ENCODE measurements around the gene MFAP4.

Gene MFAP4

DNA sequence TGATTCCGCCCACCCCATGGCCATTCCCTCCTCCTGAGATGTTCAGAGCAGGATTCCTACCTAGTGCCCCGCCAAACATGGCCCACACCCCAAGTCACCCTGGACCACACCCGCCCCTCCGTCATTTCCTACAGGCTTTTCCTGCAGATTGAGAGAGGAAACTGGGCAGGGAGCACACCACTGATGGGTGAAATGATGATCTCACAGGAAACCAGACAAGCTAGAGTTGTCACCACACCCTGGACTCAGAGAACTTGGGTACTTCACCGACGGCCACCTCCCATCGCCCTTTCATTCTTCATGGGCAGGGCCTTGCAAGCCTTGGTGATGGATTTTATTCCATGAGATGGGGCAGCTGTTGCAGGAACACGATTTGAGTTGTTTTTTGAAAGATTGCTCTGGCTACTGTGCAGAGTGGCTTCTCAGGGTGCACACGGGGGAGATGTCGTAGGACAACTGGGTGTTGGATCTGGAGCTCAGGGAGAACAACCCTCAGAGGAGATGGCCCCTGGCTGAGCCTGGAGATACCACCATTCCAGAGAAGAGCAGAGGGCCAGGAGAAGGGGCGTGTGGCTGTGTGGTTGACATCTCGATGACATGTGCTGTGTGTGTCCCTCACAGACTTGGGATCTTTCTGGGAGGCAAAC, 17.0 kb downstream of the MFAP4 start:
- TF ChIP-seq, protein P1, sequence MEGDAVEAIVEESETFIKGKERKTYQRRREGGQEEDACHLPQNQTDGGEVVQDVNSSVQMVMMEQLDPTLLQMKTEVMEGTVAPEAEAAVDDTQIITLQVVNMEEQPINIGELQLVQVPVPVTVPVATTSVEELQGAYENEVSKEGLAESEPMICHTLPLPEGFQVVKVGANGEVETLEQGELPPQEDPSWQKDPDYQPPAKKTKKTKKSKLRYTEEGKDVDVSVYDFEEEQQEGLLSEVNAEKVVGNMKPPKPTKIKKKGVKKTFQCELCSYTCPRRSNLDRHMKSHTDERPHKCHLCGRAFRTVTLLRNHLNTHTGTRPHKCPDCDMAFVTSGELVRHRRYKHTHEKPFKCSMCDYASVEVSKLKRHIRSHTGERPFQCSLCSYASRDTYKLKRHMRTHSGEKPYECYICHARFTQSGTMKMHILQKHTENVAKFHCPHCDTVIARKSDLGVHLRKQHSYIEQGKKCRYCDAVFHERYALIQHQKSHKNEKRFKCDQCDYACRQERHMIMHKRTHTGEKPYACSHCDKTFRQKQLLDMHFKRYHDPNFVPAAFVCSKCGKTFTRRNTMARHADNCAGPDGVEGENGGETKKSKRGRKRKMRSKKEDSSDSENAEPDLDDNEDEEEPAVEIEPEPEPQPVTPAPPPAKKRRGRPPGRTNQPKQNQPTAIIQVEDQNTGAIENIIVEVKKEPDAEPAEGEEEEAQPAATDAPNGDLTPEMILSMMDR (IDR thresholded peaks at IDR 0.05) = no peak
- peak; percentile 72 for DNase-seq (ENCODE audit: low spot score)
- Histone ChIP-seq H3K4me3 (no peak overlapping the region), H3K27ac (peak overlapping the region in 1 of 2 donors; percentile 29)

DNA sequence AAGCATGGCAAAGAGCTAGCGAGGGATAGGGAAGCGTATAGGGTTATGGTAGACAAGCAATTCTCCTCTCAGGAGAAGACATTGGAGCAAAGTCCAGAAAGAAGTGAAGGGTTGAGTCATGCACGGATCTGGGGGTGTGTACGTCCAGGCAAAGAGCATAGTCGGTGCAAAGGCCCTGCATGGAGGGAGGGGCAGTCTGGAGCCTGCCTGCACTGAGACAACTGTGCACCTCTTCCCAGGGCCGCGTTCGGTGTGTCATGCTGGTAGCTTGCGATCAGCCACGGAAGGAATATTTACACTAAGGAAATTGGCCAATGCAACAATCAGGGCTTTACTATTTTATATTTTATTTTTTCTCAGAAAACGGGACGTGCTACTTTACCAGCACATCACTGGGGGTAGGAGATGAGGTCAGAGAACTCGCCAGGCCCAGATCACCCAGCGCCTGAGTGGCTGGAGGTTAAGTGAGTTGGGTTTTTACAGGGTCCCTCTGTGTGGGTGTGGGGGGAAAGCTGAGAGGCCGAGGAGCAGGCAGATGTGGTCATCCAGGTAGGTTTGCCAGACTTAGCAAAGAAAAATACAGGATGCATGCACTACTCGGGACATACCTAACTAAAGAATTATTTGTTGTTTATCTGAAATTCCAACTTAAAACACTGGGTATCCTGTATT, 17.7 kb downstream of the MFAP4 start:
- H3K4me3 ChIP-seq = no peak overlapping the region
- peak overlapping the region in 1 of 2 donors; percentile 29 for H3K27ac ChIP-seq
- TF ChIP-seq, protein P1 (IDR thresholded peaks at IDR 0.05) = no peak
- DNase-seq (ENCODE audit: low spot score) = peak; percentile 65

DNA sequence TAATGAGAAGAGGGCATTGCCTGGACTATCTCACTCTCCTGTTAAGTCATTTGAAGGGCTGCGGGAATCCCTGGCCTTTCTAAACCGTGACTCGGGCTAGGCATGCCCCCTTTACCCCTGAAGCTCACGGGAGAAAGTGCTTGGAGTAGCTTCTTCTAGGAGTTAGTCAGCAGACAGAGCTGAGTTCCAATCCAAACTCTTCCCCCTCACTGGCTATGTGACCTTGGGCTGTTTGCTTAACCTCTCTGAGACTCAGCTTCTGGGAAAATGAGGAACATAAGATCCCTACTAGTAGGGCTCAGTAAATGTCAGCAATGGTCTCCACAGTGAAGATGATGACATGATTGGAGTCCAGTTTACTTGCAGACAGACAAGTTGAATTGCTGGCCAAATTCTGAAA, 18.8 kb downstream of the MFAP4 start:
- TF ChIP-seq, protein P1 (IDR thresholded peaks at IDR 0.05) = no peak
- H3K27ac ChIP-seq = peak overlapping the region in 1 of 2 donors; percentile 52
- no peak overlapping the region for H3K4me3 ChIP-seq
- DNase-seq (ENCODE audit: low spot score) = no peak

GRCh38 chr17:19366637-19366972, 20.4 kb downstream of the MFAP4 start:
- no peak for DNase-seq (ENCODE audit: low spot score)
- Histone ChIP-seq H3K27ac (no peak overlapping the region), H3K4me3 (no peak overlapping the region)
- TF ChIP-seq, protein P1 (IDR thresholded peaks at IDR 0.05) = no peak

DNA sequence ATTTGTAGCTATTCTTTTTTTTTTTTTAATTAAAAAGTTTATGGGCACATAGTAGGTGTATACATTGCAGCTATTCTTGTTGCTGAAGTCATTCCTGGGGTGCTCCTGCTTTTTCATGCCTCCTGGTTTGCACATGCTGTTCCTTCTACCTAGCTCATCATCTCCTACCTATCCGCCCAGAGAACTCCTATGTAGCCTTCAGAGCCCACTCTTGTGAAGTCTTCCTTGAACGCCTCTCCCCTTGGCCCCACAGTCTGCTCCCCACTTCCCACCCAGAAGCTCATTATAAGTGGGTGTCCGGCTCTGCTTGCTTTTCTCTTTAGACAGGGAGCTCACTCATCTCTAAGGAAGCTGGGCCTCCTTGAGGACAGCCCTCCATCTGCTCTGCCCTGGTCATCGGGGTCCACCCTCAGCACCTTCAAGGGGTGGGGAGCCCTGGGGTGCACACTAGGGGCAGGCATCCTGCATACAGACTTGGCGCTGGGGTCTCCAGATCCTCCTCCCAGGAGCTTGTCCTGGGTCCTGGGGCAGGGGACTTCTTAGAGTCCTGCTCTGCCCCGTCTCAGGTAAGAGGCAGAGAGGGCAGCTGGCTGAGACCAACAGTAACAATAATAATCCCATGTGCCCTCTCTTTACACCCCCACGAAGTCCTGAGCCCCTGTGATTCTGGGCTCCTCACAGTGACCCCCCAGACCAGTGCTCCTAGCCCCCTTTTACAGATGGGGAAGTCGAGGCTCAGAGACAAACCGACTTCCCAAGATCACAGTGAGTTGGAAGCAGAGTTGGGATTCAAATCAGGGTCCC, 21.0 kb downstream of the MFAP4 start:
- Histone ChIP-seq H3K4me3 (no peak overlapping the region), H3K27ac (no peak overlapping the region)
- DNase-seq (ENCODE audit: low spot score) = no peak
- TF ChIP-seq, protein P1 (IDR thresholded peaks at IDR 0.05) = no peak

DNA sequence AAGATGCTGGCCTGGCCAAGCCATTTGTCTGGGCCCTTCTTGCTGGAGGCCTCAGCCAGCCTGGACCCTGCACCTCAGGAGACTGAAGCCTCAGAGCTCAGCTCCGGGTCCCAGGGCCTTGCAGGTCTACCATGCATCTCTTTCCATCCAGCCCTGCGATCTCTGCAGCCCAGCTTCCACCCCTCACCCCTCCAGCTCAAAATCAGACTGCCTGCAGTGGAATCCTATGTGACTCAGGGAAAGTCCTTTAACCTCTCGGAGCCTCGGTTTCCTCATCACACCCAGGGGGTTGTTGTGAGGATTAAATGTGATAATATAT, 21.5 kb downstream of the MFAP4 start:
- Histone ChIP-seq H3K27ac (no peak overlapping the region), H3K4me3 (no peak overlapping the region)
- DNase-seq (ENCODE audit: low spot score) = no peak
- TF ChIP-seq, protein P1 (IDR thresholded peaks at IDR 0.05) = no peak

Measured in coronary artery (tissue), 2 donors.